Effector memory CD8-positive, alpha-beta T cell (primary cell): ENCODE measurements around the gene IL22RA1.
A peak's percentile ranks its signal among the peaks of the same experiment; 100 is the strongest.

ENCODE experiments used
- ATAC-seq: fragments of 150-1000 bp; cut with Tn5 transposase; replicated peaks from 2 replicates; pipeline ENCODE4 v1.10.0; 2021; ENCODE audit warnings: mild to moderate bottlenecking, moderate library complexity
- DNase-seq, 3 experiments: peaks; one replicate each; pipeline ENCODE4 v3.0.0; 2021
- H3K27ac Mint-ChIP-seq, 2 donors: one replicate each; pipeline ENCODE4 v1.8.0; 2022; ENCODE audit warnings: mild to moderate bottlenecking in 2 of 2, mixed read lengths in 2 of 2, moderate library complexity in 2 of 2
- H3K27me3 Mint-ChIP-seq, 2 donors: one replicate each; pipeline ENCODE4 v1.8.0; 2022; ENCODE audit warnings: mixed read lengths in 2 of 2
- H3K36me3 Mint-ChIP-seq: one replicate; pipeline ENCODE4 v1.8.0; 2022; ENCODE audit warnings: mild to moderate bottlenecking, moderate library complexity, mixed read lengths; ENCODE audit not compliant: insufficient read depth
- H3K4me1 Mint-ChIP-seq, 2 donors: one replicate each; pipeline ENCODE4 v1.8.0; 2022; ENCODE audit warnings: low read depth in 2 of 2, mixed read lengths in 2 of 2
- H3K4me3 Mint-ChIP-seq, 2 donors: one replicate each; pipeline ENCODE4 v1.8.0; 2022; ENCODE audit warnings: mild to moderate bottlenecking in 2 of 2, mixed read lengths in 2 of 2, moderate library complexity in 2 of 2
- H3K9me3 Mint-ChIP-seq, 2 donors: one replicate each; pipeline ENCODE4 v1.8.0; 2022; ENCODE audit warnings: mixed read lengths in 2 of 2

IL22RA1 gene

GRCh38 chr1:24139841-24140425 is 3.0 kb downstream of the IL22RA1 start:
- Mint-ChIP-seq H3K36me3 (no peaks in the 10 kb centered on the region), H3K9me3 (no peaks in the 10 kb centered on the region), H3K27me3 (peaks cover 18 to 51% of the 10 kb centered on the region in 2 donors), H3K4me3 (no peak overlapping the region), H3K27ac (no peak overlapping the region), H3K4me1 (peaks cover 5 to 11% of the 10 kb centered on the region in 2 donors)
- no peak for ATAC-seq
- DNase-seq = no peak

GRCh38 chr1:24139222-24139489 is 3.8 kb downstream of the IL22RA1 start:
- no peaks in the 10 kb centered on the region for H3K9me3 Mint-ChIP-seq
- no peaks in the 10 kb centered on the region for H3K36me3 Mint-ChIP-seq
- H3K4me3 Mint-ChIP-seq = no peak overlapping the region
- ATAC-seq (no peak), DNase-seq (no peak)
- peaks cover 14 to 48% of the 10 kb centered on the region in 2 donors for H3K27me3 Mint-ChIP-seq
- peak overlapping the region in 1 of 2 donors; percentile 29 for H3K27ac Mint-ChIP-seq
- peaks cover 5 to 11% of the 10 kb centered on the region in 2 donors for H3K4me1 Mint-ChIP-seq

GRCh38 chr1:24138476-24139221 is 4.3 kb downstream of the IL22RA1 start:
- Mint-ChIP-seq H3K27me3 (peaks cover 11 to 48% of the 10 kb centered on the region in 2 donors), H3K27ac (peak overlapping the region in 1 of 2 donors; percentile 69), H3K36me3 (no peaks in the 10 kb centered on the region), H3K9me3 (no peaks in the 10 kb centered on the region), H3K4me1 (peaks cover 5 to 11% of the 10 kb centered on the region in 2 donors), H3K4me3 (no peak overlapping the region)
- no peak for DNase-seq
- ATAC-seq = no peak

GRCh38 chr1:24136956-24137539 is 5.9 kb downstream of the IL22RA1 start:
- H3K4me3 Mint-ChIP-seq = no peak overlapping the region
- DNase-seq = no peak
- peaks cover 5 to 7% of the 10 kb centered on the region in 2 donors for H3K4me1 Mint-ChIP-seq
- H3K27me3 Mint-ChIP-seq = peaks cover 11 to 34% of the 10 kb centered on the region in 2 donors
- no peak for ATAC-seq
- H3K36me3 Mint-ChIP-seq = no peaks in the 10 kb centered on the region
- H3K9me3 Mint-ChIP-seq = no peaks in the 10 kb centered on the region
- peak overlapping the region in 1 of 2 donors; percentile 29 for H3K27ac Mint-ChIP-seq

- Mint-ChIP-seq H3K9me3 (no peaks in the 10 kb centered on the region), H3K36me3 (no peaks in the 10 kb centered on the region), H3K27ac (no peak overlapping the region), H3K4me3 (no peak overlapping the region), H3K4me1 (peaks cover 5 to 6% of the 10 kb centered on the region in 2 donors), H3K27me3 (peaks cover 5 to 10% of the 10 kb centered on the region in 2 donors)
- ATAC-seq = no peak
- no peak for DNase-seq
Measured at GRCh38 chr1:24134376-24134775, 8.6 kb downstream of the IL22RA1 start.

GRCh38 chr1:24133819-24134218 is 9.1 kb downstream of the IL22RA1 start:
- ATAC-seq (no peak), DNase-seq (no peak)
- H3K36me3 Mint-ChIP-seq = no peaks in the 10 kb centered on the region
- peaks cover 5 to 10% of the 10 kb centered on the region in 2 donors for H3K27me3 Mint-ChIP-seq
- H3K9me3 Mint-ChIP-seq = no peaks in the 10 kb centered on the region
- H3K4me1 Mint-ChIP-seq = peaks cover 2% of the 10 kb centered on the region in 2 donors
- no peak overlapping the region for H3K27ac Mint-ChIP-seq
- H3K4me3 Mint-ChIP-seq = no peak overlapping the region

- Mint-ChIP-seq H3K27me3 (peaks cover 5 to 10% of the 10 kb centered on the region in 2 donors), H3K36me3 (no peaks in the 10 kb centered on the region), H3K4me3 (no peak overlapping the region), H3K9me3 (no peaks in the 10 kb centered on the region), H3K4me1 (no peaks in the 10 kb centered on the region), H3K27ac (no peak overlapping the region)
- no peak for DNase-seq
- no peak for ATAC-seq
Measured at GRCh38 chr1:24130385-24130784, 12.6 kb downstream of the IL22RA1 start.

- no peak for DNase-seq
- H3K36me3 Mint-ChIP-seq = no peaks in the 10 kb centered on the region
- no peak for ATAC-seq
Measured at GRCh38 chr1:24127801-24128363, 15.1 kb downstream of the IL22RA1 start.

GRCh38 chr1:24127134-24127800 is 15.7 kb downstream of the IL22RA1 start:
- Mint-ChIP-seq H3K27me3 (peaks cover under 1 to 8% of the 10 kb centered on the region in 2 donors), H3K27ac (no peak overlapping the region), H3K36me3 (no peaks in the 10 kb centered on the region), H3K4me1 (no peaks in the 10 kb centered on the region), H3K4me3 (no peak overlapping the region), H3K9me3 (no peaks in the 10 kb centered on the region)
- ATAC-seq (no peak), DNase-seq (no peak)

More at GRCh38 chr1:24127801-24128363, 15.1 kb downstream of the IL22RA1 start:
- H3K27ac Mint-ChIP-seq = no peak overlapping the region
- no peaks in the 10 kb centered on the region for H3K4me1 Mint-ChIP-seq
- H3K4me3 Mint-ChIP-seq = no peak overlapping the region
- peaks cover 0 to 8% of the 10 kb centered on the region in 2 donors for H3K27me3 Mint-ChIP-seq
- H3K9me3 Mint-ChIP-seq = no peaks in the 10 kb centered on the region

GRCh38 chr1:24126672-24127023 is 16.3 kb downstream of the IL22RA1 start:
- DNase-seq (no peak), ATAC-seq (no peak)
- H3K27me3 Mint-ChIP-seq = peaks cover 7 to 11% of the 10 kb centered on the region in 2 donors
- H3K4me1 Mint-ChIP-seq = no peaks in the 10 kb centered on the region
- no peaks in the 10 kb centered on the region for H3K9me3 Mint-ChIP-seq
- no peak overlapping the region for H3K4me3 Mint-ChIP-seq
- H3K27ac Mint-ChIP-seq = no peak overlapping the region
- no peaks in the 10 kb centered on the region for H3K36me3 Mint-ChIP-seq

- peaks cover 12 to 16% of the 10 kb centered on the region in 2 donors for H3K27me3 Mint-ChIP-seq
- H3K36me3 Mint-ChIP-seq = no peaks in the 10 kb centered on the region
- no peak for ATAC-seq
- no peak for DNase-seq
- no peak overlapping the region for H3K27ac Mint-ChIP-seq
- H3K9me3 Mint-ChIP-seq = no peaks in the 10 kb centered on the region
- no peaks in the 10 kb centered on the region for H3K4me1 Mint-ChIP-seq
- no peak overlapping the region for H3K4me3 Mint-ChIP-seq
Measured at GRCh38 chr1:24126018-24126671, 16.8 kb downstream of the IL22RA1 start.

GRCh38 chr1:24125456-24125855 is 17.5 kb downstream of the IL22RA1 start:
- no peaks in the 10 kb centered on the region for H3K4me1 Mint-ChIP-seq
- peaks cover 19 to 23% of the 10 kb centered on the region in 2 donors for H3K27me3 Mint-ChIP-seq
- H3K27ac Mint-ChIP-seq = no peak overlapping the region
- no peak overlapping the region for H3K4me3 Mint-ChIP-seq
- H3K9me3 Mint-ChIP-seq = no peaks in the 10 kb centered on the region
- DNase-seq (no peak), ATAC-seq (no peak)
- H3K36me3 Mint-ChIP-seq = no peaks in the 10 kb centered on the region

- Mint-ChIP-seq H3K27me3 (peaks cover 23 to 28% of the 10 kb centered on the region in 2 donors), H3K9me3 (no peaks in the 10 kb centered on the region), H3K4me3 (no peak overlapping the region), H3K36me3 (no peaks in the 10 kb centered on the region), H3K27ac (no peak overlapping the region), H3K4me1 (no peaks in the 10 kb centered on the region)
- no peak for DNase-seq
- no peak for ATAC-seq
Measured at GRCh38 chr1:24124980-24125379, 18.0 kb downstream of the IL22RA1 start.
